Karpas-422 (cell line): Measurements from ENCODE around the gene SMIM21. TPM values are rescaled to one million over a fixed set of nuclear protein-coding genes. Genes with fewer than 3 reads are reported as not detected.

Experiments
- DNase-seq: peaks from one replicate; pipeline ENCODE4 v3.0.0-alpha.2; 2015
- H2AFZ ChIP-seq: fragments of 200-600 bp; sonication (generic); 2 replicates; pipeline ENCODE4 v1.6.1; 2014; ENCODE audit warnings: antibody characterized with exemption, low read length, mixed read lengths
- H3K27ac ChIP-seq: fragments of 200-600 bp; sonication (generic); 2 replicates; pipeline ENCODE4 v1.5.1; 2014; ENCODE audit warnings: mild to moderate bottlenecking, low read length, moderate library complexity
- H3K27me3 ChIP-seq: fragments of 200-600 bp; sonication (generic); 2 replicates; pipeline ENCODE4 v1.6.1; 2014; ENCODE audit warnings: low read length, mixed read lengths
- H3K36me3 ChIP-seq: fragments of 200-600 bp; sonication (generic); 2 replicates; pipeline ENCODE4 v1.6.1; 2014; ENCODE audit warnings: low read length, mixed read lengths; ENCODE audit not compliant: insufficient read depth
- H3K4me1 ChIP-seq: fragments of 200-600 bp; sonication (generic); 2 replicates; pipeline ENCODE4 v1.6.1; 2014; ENCODE audit warnings: mild to moderate bottlenecking, low read length, mixed read lengths
- H3K4me2 ChIP-seq: fragments of 200-600 bp; sonication (generic); 2 replicates; pipeline ENCODE4 v1.6.1; 2014; ENCODE audit warnings: low read length, low read depth, mild to moderate bottlenecking; ENCODE audit not compliant: poor library complexity, severe bottlenecking
- H3K4me3 ChIP-seq: fragments of 200-600 bp; sonication (generic); 2 replicates; pipeline ENCODE4 v1.5.1; 2014; ENCODE audit warnings: mild to moderate bottlenecking, antibody characterized with exemption, low read length, mixed read lengths
- H3K79me2 ChIP-seq: fragments of 200-600 bp; sonication (generic); 2 replicates; pipeline ENCODE4 v1.6.1; 2014; ENCODE audit warnings: mild to moderate bottlenecking, low read length, mixed read lengths
- H3K9ac ChIP-seq: fragments of 200-600 bp; sonication (generic); 2 replicates; pipeline ENCODE4 v1.6.0; 2014; ENCODE audit warnings: low read length
- H3K9me2 ChIP-seq: fragments of 200-600 bp; sonication (generic), shearing (Covaris generic); replicated peaks from 2 replicates; pipeline ENCODE4 v1.6.0; 2014; ENCODE audit warnings: mild to moderate bottlenecking, low read length, moderate library complexity; ENCODE audit not compliant: insufficient read depth
- H3K9me3 ChIP-seq: fragments of 300-700, 200-600 bp; sonication (generic); 2 replicates; pipeline ENCODE4 v1.6.1; 2014; ENCODE audit warnings: low read length, mixed read lengths
- H4K20me1 ChIP-seq: fragments of 200-600 bp; sonication (generic); 2 replicates; pipeline ENCODE4 v1.6.1; 2014; ENCODE audit warnings: mild to moderate bottlenecking, antibody characterized with exemption, low read length, low read depth; ENCODE audit not compliant: insufficient read depth
- total RNA-seq: library from RNA; depleted of rRNA; stranded (reverse); fragments of >200 nt; shearing (Covaris generic); gene quantifications from 2 replicates; pipeline ENCODE4 v1.2.3, GENCODE V29; 2014; ENCODE audit warnings: low replicate concordance; rRNA removed

SMIM21 gene
- total RNA-seq, 1 experiment from 2014 or later = not detected

DNA sequence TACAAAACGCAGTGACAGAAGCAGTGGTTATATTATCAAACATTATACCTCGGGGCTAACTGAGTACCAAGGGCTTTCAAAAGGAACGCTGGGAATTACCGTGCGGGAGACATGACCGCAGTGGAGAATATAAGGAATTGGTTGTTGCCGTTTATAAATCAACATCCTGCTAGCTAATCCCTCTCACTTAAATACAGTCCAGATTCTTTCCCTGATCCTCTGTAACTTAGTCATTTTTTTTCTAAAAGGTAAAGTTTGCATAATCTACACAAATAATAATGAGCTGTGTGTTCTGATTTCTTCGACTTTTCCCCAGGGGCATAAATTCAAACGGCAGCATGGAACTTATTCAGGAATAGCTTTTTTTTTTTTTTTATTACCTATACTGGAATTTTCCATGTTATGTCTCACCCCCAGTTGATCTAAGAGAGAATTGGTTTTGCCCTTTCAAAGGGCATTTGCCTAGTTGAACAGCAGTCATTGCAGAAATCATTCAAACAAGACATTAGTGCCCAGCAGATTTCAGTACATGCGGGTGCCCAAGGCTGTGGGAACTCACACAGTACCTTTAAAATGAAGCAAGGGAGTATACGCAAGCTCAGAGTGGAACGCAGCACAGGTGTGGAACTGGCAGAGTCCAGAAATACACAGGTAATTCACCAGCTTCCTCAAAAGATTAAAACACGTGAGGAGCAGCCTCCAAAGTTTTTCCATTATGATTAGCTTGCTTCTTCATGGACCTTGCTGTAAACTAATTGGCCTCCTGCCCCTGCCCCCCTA, 63.9 kb downstream of the SMIM21 start:
- no peak for DNase-seq
- Histone ChIP-seq H3K36me3 (no peaks in the 10 kb centered on the region), H4K20me1 (no peaks in the 10 kb centered on the region), H3K4me2 (no peak overlapping the region), H3K79me2 (no peaks in the 10 kb centered on the region), H3K27me3 (no peaks in the 10 kb centered on the region), H3K9me2 (no peaks in the 10 kb centered on the region), H3K4me1 (no peaks in the 10 kb centered on the region), H2AFZ (no peak overlapping the region), H3K9me3 (no peaks in the 10 kb centered on the region), H3K9ac (no peak overlapping the region), H3K27ac (no peak overlapping the region), H3K4me3 (no peak overlapping the region)

DNA sequence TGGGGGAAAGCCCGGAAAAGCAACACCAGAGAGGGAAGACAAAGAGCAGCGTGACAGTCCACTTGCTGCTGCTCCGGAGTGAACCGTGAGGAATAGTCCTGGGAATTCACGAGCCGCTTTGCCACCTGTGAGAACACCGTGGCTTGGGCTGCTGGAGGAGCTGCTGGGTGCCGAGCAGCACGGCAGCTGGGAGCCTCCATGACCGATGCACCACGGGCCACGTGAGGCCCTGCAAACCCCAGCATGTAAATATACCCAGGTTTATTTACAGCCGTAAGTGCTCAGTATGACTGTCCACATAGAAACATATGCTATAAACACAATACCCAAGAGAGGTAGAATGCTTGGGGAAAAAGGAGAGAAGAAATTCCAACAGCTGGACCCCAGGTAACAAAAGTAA, 65.1 kb downstream of the SMIM21 start:
- DNase-seq = no peak
- no peak overlapping the region for H3K4me2 ChIP-seq
- no peaks in the 10 kb centered on the region for H3K9me3 ChIP-seq
- H3K27ac ChIP-seq = no peak overlapping the region
- H4K20me1 ChIP-seq = no peaks in the 10 kb centered on the region
- no peaks in the 10 kb centered on the region for H3K27me3 ChIP-seq
- no peak overlapping the region for H2AFZ ChIP-seq
- no peaks in the 10 kb centered on the region for H3K4me1 ChIP-seq
- H3K9ac ChIP-seq = no peak overlapping the region
- H3K79me2 ChIP-seq = no peaks in the 10 kb centered on the region
- no peaks in the 10 kb centered on the region for H3K9me2 ChIP-seq
- no peak overlapping the region for H3K4me3 ChIP-seq
- H3K36me3 ChIP-seq = no peaks in the 10 kb centered on the region

DNA sequence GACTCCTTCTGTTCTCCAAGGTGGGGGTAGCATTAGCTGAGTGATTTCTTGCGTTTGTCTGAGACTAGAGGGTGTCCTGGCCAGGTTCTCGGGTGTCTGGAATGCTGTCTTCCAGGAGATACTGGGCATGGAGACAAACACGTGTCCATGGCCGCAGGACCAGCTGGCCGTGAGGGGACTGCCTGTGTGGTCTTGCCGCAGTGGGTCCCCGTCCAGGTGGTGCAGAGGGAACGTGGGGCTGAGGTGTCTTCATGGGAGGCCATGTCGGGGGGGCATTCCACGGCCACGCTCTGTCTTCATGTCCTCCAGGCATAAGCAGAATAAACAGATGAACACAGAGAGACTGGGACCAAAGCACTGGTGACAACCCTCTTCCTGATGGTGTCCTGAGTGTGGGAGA, 66.6 kb downstream of the SMIM21 start:
- Histone ChIP-seq H2AFZ (no peak overlapping the region), H3K27me3 (no peaks in the 10 kb centered on the region), H3K9me2 (no peaks in the 10 kb centered on the region), H3K36me3 (no peaks in the 10 kb centered on the region), H3K4me2 (no peak overlapping the region), H3K27ac (no peak overlapping the region), H3K79me2 (no peaks in the 10 kb centered on the region), H3K4me3 (no peak overlapping the region), H3K4me1 (no peaks in the 10 kb centered on the region), H3K9ac (no peak overlapping the region), H4K20me1 (no peaks in the 10 kb centered on the region), H3K9me3 (no peaks in the 10 kb centered on the region)
- DNase-seq = no peak

DNA sequence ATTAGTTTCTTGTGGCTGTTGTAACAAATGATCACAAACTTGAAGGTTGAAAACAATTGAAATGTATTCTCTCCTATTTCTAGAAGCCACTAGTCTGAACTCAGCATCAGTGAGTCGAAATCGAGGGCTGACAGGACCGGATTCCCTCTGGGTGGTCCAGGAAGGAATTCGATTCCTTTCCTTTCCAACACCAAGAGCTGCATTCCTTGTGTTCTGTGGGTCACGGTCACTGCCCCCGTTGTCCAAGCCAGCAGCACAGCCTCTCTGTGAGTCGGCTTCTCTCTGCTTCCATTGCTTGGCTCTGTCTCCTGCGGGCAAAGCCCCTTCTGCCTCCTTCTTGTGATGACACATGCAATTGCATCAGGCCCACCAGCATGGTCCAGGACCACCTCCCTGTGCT, 67.3 kb downstream of the SMIM21 start:
- no peak overlapping the region for H3K9ac ChIP-seq
- no peaks in the 10 kb centered on the region for H3K4me1 ChIP-seq
- H3K79me2 ChIP-seq = no peaks in the 10 kb centered on the region
- H4K20me1 ChIP-seq = no peaks in the 10 kb centered on the region
- H3K36me3 ChIP-seq = no peaks in the 10 kb centered on the region
- no peaks in the 10 kb centered on the region for H3K27me3 ChIP-seq
- no peaks in the 10 kb centered on the region for H3K9me3 ChIP-seq
- no peak overlapping the region for H3K27ac ChIP-seq
- H3K4me2 ChIP-seq = no peak overlapping the region
- no peak overlapping the region for H3K4me3 ChIP-seq
- no peaks in the 10 kb centered on the region for H3K9me2 ChIP-seq
- no peak for DNase-seq
- no peak overlapping the region for H2AFZ ChIP-seq

Other genes with a start within 250 kb of the SMIM21 start
- gene PTGR3, start 218.6 kb downstream of the SMIM21 start, total RNA-seq = 6.6 and 17.7 TPM in 2 replicates
- gene TSHZ1, start 216.9 kb downstream of the SMIM21 start, total RNA-seq = 4.7 and 5.7 TPM in 2 replicates